HG02885 (cell line): ENCODE measurements around the gene GDPD5.

Source experiments
- ATAC-seq: cut with Tn5 transposase; IDR thresholded peaks from one replicate; pipeline ENCODE4 v1.9.1; 2021; ENCODE audit warnings: mild to moderate bottlenecking; ENCODE audit not compliant: unreplicated experiment, poor library complexity

The GDPD5 gene

GRCh38 chr11:75558939-75559843, 33.5 kb upstream of the GDPD5 start:
- no peak for ATAC-seq

DNA sequence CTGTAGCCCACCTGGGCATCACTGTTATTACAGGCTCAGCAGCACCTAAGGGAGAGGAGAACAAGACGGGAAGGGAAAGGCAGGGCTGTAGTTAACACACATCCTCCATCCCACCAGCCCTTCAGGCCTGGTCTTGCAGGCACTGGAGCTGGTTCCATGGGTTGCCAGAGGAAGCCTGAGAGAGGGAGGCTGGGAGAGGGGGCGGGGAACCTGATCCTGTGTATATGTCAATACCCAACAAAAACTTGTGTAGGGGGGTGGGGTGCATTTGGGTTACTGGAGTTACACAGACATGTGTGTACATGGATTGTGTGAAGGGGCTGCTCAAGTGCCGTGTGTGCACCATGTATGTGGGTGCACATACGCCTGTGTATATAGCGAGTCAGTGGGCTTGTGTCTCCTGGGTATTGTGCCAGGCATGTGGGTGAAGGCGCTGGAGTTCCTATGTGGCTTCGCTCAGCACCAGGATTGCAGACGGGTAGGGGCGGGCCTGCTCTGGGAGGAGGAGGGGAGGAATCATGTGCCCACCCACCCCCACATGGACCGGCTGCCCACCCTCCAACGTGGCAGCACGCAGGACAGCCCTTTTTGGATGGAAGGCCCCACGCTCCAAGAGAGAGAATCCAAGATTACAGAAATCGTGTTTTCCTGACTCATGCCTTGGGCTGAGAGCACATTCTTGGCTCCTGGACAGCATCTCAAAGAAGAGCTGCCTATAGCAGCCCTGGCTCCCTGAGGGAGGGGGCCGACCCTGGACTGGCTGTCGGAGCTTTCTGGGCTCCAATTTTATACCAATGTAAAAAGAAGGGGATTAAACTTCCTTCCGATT, 32.1 kb upstream of the GDPD5 start:
- ATAC-seq = no peak

DNA sequence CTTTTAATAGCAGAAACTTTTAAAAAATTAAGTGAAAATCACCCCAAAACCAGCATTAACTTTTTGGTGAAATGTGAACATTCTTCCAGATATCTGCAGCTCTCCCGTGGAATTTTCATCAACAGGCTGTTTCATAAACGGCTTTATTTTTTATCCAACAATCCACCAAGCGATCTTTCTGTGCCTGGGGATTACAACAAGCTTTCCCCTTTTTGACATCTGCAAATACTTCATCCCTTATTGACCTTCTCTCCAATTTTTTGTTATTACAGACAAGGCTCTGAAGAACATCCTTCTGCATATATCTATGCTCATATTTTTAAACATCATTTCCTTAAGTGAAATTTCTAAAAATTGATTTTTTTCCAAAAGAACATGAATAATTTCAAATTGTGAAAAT, 30.5 kb upstream of the GDPD5 start:
- ATAC-seq = no peak

DNA sequence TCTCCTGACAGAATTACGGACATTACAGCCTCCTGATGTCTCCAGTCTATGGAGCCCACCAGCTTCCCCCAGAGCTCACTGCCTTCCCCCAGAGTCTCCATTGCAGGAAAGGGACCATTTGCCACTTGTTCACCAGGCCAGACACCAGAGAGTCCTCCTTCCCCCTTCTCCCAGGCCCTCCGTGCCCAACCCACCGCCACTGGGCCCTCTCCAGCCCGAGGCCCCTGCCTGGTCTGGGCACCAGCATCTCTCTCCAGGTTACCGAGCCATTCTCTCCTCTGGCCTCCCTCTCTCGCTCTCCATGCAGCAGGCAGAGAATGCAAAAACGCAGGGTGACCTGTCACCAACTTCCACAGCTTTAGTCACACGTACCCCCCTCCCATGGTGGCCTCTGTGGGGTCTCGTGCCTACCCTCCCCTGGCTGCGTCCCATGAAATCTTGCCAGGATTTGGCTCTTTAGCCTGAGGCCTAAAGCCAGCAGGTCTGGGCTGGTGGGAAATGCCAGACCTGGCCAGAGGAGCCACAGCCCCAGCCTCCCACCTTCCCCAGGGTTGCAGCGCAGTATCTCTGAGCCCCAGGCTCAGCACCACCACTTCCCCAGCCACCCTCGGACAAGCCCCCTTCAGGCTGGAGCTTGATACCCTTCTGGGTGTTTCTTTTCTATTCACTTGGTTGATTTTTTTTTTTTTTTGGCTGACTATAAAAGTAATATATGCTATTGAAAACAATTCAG, 29.5 kb upstream of the GDPD5 start:
- no peak for ATAC-seq

GRCh38 chr11:75554258-75555022, 28.7 kb upstream of the GDPD5 start:
- no peak for ATAC-seq

- no peak for ATAC-seq
These were observed 28.1 kb upstream of the GDPD5 start for GRCh38 chr11:75553889-75554257.

GRCh38 chr11:75553182-75553581, 27.4 kb upstream of the GDPD5 start:
- no peak for ATAC-seq

- ATAC-seq = no peak
These were observed 23.7 kb upstream of the GDPD5 start for GRCh38 chr11:75549370-75549958.

- no peak for ATAC-seq
These were observed 23.0 kb upstream of the GDPD5 start for GRCh38 chr11:75548595-75549272.

DNA sequence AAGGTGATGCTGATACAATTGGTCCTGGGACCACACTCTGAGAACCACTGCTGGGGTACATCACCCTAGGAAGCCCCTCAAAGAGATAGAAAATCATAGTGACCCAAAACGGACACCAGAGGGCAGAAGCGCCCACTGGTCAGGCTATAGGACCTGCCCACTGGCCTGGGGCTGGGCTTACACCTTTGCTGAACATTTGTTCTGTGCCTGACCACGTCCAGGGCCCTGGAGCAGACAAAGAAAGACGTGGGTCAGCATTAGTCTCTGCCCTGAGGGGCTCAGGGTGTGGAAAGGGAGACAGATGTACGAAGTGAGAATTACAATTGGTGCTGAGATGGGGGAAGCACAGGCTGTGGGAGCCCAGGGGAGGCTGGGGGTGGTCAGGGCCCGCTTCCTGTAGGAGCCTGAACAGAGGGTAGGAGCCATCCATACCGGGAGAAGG, 21.9 kb upstream of the GDPD5 start:
- no peak for ATAC-seq

DNA sequence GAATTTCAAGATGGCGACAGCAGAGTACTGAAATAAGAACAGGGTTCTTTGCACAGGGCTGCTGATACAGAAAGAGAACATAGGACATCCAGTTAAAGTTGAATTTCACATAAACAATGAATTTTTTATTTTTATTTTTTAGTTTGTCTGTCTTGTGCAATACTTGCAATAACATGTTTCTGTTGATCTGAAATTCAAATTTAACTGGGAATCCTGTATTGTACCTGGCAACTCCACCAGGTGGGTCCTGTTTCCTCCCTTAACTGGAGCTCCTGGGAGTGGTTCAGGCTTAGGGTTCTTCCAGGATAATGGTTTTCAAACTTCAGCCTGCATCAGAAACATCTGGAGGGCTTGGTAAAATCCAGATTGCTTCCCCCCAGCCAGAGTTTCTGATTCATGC, 21.4 kb upstream of the GDPD5 start:
- no peak for ATAC-seq

- ATAC-seq = peak; percentile 44
These were observed 18.1 kb upstream of the GDPD5 start for GRCh38 chr11:75543806-75544205.

- ATAC-seq = no peak
These were observed 16.3 kb upstream of the GDPD5 start for GRCh38 chr11:75542088-75542438.

DNA sequence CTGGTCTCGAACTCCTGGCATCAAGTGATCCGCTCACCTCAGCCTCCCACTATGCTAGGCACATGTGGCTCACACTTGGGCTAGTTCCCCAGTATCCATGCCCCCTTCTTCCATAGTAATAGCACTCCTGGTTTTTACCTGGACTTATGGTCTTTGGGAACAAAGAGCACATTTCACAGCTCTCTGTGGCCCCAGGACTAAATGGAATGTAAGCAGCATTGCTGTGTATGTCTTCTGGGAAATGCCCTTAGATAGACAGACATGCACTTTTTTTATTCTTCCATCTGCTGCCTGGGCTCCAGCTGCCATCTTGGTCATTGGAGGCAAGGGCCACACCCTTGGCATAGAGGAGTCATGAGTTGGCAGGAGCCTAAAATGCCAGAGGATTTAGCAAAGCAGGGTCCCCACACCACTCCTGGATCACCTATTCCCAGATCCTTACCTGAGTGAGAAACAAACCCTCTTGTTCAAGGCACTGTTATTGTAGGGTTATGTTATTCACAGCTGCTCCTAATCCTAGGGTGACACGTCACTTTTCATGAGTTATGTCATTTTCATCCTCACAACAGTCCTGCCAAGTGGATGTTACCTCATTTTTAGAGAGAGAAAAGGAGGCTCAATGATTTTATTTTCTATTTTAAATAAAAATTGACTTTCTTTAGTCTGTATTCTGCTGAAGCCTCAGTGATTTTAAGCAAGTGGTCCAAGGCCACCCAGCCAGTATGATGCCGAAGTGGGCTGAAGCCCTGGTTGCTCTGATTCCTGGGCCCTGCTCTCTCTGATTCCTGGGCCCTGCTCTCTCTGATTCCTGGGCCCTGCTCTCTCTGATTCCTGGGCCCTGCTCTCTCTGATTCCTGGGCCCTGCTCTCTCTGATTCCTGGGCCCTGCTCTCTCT, 15.7 kb upstream of the GDPD5 start:
- no peak for ATAC-seq

- no peak for ATAC-seq
These were observed 14.0 kb upstream of the GDPD5 start for GRCh38 chr11:75539459-75540334.

- no peak for ATAC-seq
These were observed 12.6 kb upstream of the GDPD5 start for GRCh38 chr11:75538150-75538942.
